Activated gamma-delta T cell treated with anti-CD3 and anti-CD28 coated beads, Interleukin-2, amount 50 U/mL, for 16 hours (primary cell): ENCODE data around the gene BRIP1.
"Not testable (repeated sequence)": the region's sequence is repeated elsewhere in the genome, so short reads cannot be mapped to it uniquely, and the experiment has no call there.

ENCODE experiments used
- DNase-seq: peaks from one replicate; pipeline ENCODE4 v3.0.0-alpha.2; 2020; ENCODE audit warnings: low read depth

Gene BRIP1

GRCh38 chr17:61863801-61864126, 436 bp upstream of the BRIP1 start:
- no peak for DNase-seq

- no peak for DNase-seq
These were observed 1.2 kb downstream of the BRIP1 start for GRCh38 chr17:61862105-61862574.

- not testable (repeated sequence) for DNase-seq
These were observed 2.9 kb downstream of the BRIP1 start for GRCh38 chr17:61860397-61860796.

- no peak for DNase-seq
These were observed 7.3 kb downstream of the BRIP1 start for GRCh38 chr17:61856035-61856434.

- DNase-seq = no peak
These were observed 10.5 kb downstream of the BRIP1 start for GRCh38 chr17:61852857-61853256.

- DNase-seq = no peak
These were observed 13.7 kb downstream of the BRIP1 start for GRCh38 chr17:61849674-61850073.

GRCh38 chr17:61848896-61849295, 14.4 kb downstream of the BRIP1 start:
- no peak for DNase-seq

GRCh38 chr17:61848247-61848646, 15.1 kb downstream of the BRIP1 start:
- DNase-seq = no peak

GRCh38 chr17:61847659-61848058, 15.7 kb downstream of the BRIP1 start:
- DNase-seq = no peak

- DNase-seq = no peak
These were observed 16.5 kb downstream of the BRIP1 start for GRCh38 chr17:61846761-61847375.

- DNase-seq = no peak
These were observed 17.2 kb downstream of the BRIP1 start for GRCh38 chr17:61846088-61846487.

GRCh38 chr17:61843435-61843834, 19.9 kb downstream of the BRIP1 start:
- no peak for DNase-seq

- DNase-seq = no peak
These were observed 20.4 kb downstream of the BRIP1 start for GRCh38 chr17:61842899-61843298.

GRCh38 chr17:61839300-61839786, 24.0 kb downstream of the BRIP1 start:
- no peak for DNase-seq

- peak; percentile 14 for DNase-seq
These were observed 25.9 kb downstream of the BRIP1 start for GRCh38 chr17:61837175-61838051.

- DNase-seq = no peak
These were observed 26.8 kb downstream of the BRIP1 start for GRCh38 chr17:61836266-61837174.

- DNase-seq = no peak
These were observed 27.7 kb downstream of the BRIP1 start for GRCh38 chr17:61835606-61836005.

GRCh38 chr17:61834610-61835009, 28.7 kb downstream of the BRIP1 start:
- DNase-seq = no peak

- DNase-seq = no peak
These were observed 29.7 kb downstream of the BRIP1 start for GRCh38 chr17:61833536-61834193.

- no peak for DNase-seq
These were observed 30.9 kb downstream of the BRIP1 start for GRCh38 chr17:61832463-61832862.

- no peak for DNase-seq
These were observed 32.2 kb downstream of the BRIP1 start for GRCh38 chr17:61831099-61831498.

GRCh38 chr17:61828694-61829093, 34.6 kb downstream of the BRIP1 start:
- no peak for DNase-seq
